Stimulated activated CD4-positive, alpha-beta T cell treated with anti-CD3 and anti-CD28 coated beads, Interleukin-15, amount 100 ng/mL, for 24 hours (primary cell): Measurements from ENCODE around the gene SCAF8.
A peak's percentile ranks its signal among the peaks of the same experiment; 100 is the strongest.
"Not testable (repeated sequence)": the region's sequence is repeated elsewhere in the genome, so short reads cannot be mapped to it uniquely, and the experiment has no call there.

Experiments used
- DNase-seq: peaks from one replicate; pipeline ENCODE4 v3.0.0-alpha.2; 2020

Gene SCAF8

GRCh38 chr6:154737424-154737823 lies 4.2 kb downstream of the SCAF8 start:
- DNase-seq, result no peak

DNA sequence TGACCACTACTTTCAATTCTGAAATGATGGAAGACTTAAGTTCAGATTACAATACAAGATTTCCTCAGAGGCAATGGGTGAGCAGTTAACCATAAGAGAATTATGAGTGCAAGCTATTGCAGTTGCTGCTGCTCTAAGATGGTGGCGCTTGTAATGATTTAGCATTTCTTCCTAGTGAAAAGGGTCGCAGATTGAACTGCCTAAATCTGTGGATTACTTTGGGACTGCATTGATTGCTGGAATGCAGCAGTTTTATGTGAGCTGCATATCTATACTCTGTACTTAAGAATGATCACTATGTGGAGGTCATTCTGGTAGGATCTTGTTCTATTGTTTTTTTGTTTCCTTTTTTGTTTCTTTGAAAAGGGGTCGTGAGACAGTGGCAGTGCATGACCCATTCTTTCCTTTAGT lies 5.3 kb downstream of the SCAF8 start:
- no peak for DNase-seq

DNA sequence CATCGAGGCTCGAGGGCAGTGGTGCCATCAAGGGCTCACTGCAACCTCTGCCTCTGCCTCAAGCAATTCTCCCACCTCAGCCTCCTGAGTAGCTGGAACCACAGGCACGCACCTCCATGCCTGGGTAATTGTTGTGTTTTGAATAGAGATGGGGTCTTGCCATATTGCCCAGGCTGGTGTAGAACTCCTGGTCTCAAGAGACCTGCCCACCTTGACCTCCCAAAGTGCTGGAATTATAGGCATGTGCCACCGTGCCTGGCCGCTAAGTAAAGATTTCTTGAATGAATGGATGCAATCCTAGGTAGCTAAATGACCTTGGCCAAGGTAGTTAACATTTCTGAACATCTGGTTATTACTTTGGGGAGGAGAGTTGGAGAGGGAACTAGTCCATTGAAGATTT lies 7.4 kb downstream of the SCAF8 start:
- DNase-seq, result no peak

- no peak for DNase-seq
Observed at GRCh38 chr6:154742891-154743290, 9.7 kb downstream of the SCAF8 start.

GRCh38 chr6:154744029-154744745 lies 11.0 kb downstream of the SCAF8 start:
- DNase-seq, result not testable (repeated sequence)

GRCh38 chr6:154745243-154745642 lies 12.0 kb downstream of the SCAF8 start:
- no peak for DNase-seq

- DNase-seq, result no peak
Observed at GRCh38 chr6:154749341-154749740, 16.1 kb downstream of the SCAF8 start.

- peak; percentile 22 for DNase-seq
Observed at GRCh38 chr6:154751011-154751800, 18.0 kb downstream of the SCAF8 start.

GRCh38 chr6:154752022-154752421 lies 18.8 kb downstream of the SCAF8 start:
- DNase-seq, result no peak

GRCh38 chr6:154754152-154754551 lies 20.9 kb downstream of the SCAF8 start:
- no peak for DNase-seq

GRCh38 chr6:154757352-154758050 lies 24.3 kb downstream of the SCAF8 start:
- DNase-seq, result no peak

DNA sequence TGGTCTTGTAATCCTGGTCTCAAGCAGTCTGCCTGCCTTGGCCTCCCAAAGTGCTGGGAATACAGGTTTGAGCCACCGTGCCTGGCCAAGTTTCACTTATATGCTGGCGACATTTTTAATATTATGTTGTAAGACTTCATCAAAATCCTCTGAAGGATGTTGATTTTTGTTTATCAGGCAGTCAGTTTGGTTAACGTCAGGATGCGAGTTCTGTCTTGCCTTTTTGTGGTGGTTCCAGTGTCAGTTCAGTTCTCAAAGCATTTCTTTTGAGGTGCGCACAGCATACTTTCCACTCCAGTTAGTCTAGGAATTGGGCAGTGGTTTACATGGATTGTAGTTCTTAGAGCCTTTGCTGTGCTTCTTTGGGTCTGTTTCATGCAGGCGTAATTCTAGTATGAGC lies 24.9 kb downstream of the SCAF8 start:
- DNase-seq, result no peak

DNA sequence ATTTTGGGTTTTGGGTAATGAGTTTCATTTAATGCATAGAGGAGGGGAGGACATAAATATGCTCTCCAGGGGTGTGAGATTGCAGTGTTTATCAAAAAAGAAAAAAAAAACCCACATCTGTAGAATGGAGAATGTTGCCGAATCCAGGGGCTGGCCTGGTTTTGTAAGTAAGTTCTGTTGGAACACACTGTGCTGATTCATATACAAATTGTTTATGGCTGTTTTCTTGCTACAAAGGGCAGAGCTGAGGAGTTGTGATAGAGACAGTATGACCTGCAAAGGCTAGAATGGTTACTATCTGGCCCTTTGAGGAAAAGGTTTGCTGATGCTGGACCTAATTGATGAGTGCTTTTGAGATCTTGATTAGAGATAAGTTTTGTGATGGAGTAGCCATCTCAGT lies 30.4 kb downstream of the SCAF8 start:
- DNase-seq, result no peak

GRCh38 chr6:154765273-154765672 lies 32.1 kb downstream of the SCAF8 start:
- DNase-seq, result no peak

- DNase-seq, result no peak
Observed at GRCh38 chr6:154766288-154766687, 33.1 kb downstream of the SCAF8 start.

DNA sequence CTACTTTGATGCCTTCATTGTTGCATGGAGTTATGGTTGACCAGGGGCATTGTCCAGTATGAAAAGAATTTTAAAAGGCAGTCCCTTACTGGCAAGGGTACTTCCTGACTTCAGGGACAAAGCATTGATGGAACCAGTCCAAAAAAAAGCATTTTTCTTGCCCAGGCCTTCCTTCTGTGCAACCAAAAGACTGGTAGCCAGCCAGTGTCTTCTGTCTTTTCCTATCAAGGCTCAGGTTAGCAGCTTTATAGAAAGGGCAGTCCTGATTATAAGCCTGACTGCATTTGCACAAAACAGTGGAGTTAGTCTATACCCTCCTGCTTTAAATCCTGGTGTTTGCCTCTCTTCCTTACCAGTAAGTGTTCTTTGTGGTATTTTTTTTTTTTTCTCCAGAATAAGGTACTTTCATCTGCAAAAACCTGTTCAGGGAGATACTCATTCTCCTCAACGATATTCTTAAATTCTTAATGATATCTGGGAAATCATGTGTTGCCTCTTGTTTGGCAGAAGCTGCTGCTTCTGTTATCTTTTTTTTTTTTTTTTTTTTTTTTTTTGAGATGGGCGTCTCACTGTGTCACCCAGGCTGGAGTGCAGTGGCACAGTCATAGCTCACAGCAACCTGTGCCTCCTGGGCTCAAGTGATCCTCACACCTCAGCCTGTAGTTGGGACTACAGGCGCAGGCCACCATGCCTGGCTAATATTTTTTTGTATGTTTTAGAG lies 33.9 kb downstream of the SCAF8 start:
- DNase-seq, result no peak

GRCh38 chr6:154768280-154768679 lies 35.1 kb downstream of the SCAF8 start:
- no peak for DNase-seq

DNA sequence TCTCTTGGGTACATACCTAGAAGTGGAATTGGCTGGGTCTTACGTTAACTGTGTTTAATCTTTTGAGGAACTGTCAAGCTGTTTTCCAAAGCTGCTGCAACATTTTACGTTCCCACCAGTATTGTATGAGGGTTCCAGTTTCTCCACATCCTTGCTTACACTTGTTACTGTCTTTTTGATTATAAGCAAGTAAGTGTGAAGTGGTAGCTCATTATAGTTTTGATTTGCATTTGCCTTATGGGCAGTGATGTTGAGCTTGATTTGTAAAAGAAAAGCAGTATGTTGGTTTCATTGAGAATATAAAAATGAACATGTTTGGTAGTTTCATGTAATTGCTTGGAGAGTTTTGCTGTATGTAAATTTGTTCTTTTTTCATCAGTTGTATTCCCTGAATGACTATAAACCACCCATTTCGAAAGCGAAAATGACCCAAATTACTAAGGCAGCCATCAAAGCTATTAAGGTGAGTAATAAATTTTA lies 40.4 kb downstream of the SCAF8 start:
- DNase-seq, result no peak

GRCh38 chr6:154779157-154779556 lies 45.9 kb downstream of the SCAF8 start:
- DNase-seq, result not testable (repeated sequence)

DNA sequence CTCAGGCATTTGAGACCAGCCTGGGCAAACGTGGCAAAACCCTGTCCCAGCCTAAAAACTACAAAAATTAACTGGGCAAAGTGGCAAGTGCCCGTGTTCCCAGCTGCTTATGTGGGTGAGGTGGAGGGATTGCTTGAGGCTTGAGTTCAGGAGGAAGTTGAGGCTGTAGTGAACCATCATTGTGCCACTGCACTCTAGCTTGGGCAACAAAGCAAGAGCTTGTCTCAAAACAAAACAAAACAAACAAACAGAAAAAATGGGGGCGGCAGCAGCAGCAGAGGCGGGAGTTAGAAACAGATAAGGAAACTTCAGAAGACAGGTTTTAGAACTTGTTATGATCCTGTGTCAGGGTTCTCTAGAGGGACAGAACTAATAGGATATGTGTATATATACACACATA lies 49.0 kb downstream of the SCAF8 start:
- DNase-seq, result no peak

GRCh38 chr6:154783229-154783628 lies 50.0 kb downstream of the SCAF8 start:
- DNase-seq, result no peak

DNA sequence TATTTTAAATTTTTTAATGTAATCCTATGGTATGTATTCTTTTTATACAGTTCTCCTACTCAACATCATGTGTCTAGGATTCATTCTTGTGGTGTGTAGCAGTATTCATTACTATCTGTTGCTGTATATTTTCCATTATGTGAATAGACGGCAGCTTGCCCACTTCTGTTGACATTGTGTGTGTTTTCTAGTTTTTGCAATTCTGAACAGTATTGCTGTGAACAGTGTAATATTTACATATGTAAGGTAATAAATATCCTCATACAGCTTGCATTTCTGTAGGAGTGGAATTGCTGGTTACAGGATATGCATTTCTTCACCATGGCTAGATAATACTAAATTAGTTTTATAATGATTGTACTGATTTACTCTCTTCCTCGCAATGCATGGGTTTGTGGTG lies 51.9 kb downstream of the SCAF8 start:
- no peak for DNase-seq
